ENCODE data around the gene TEX53.

The TEX53 gene

DNA sequence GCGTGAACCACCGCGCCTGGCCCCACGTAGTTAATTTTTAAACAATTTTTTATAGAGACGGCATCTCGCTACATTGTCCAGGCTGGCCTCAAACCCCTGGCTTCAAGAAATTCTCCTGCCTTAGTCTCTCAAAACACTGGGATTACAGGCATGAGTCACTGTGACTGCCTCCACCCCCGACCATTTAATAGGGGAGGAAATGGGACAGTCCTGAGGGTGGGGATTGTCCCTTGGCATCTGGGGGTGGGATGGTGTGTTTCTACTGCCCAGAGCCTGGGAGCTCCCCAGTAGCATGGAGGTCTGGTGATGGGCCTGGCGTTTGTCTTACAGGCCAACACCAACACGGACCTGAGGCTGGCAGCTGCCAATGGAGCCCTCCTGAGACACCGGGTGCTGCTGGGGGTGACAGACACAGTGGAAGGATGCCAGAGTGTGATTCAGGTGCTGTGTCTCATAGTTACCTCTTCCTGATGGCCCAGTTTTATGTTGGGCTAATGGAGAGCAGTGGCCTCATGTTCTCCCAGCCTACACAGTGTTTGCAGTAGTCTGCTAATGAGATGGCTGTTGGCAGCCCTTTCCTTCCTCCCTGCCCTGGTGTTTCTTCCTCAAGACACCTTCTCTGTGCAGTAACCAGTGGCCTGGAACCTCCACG lies 24.0 kb downstream of the TEX53 start:
- peaks cover 8% of the 10 kb centered on the region for H3K36me3 ChIP-seq (replicated peaks; ENCODE audit: insufficient read depth, low read length)
- peaks cover 22% of the 10 kb centered on the region for H3K79me2 ChIP-seq (ENCODE audit: low read length)
- H3K27ac ChIP-seq (ENCODE audit: low read length): no peak overlapping the region
- H3F3A ChIP-seq (ENCODE audit: insufficient read depth, low read length): no peaks in the 10 kb centered on the region
- H3K9ac ChIP-seq (ENCODE audit: low read length): no peak overlapping the region
- no peak overlapping the region for H3K4me3 ChIP-seq (ENCODE audit: low read length)
- no peak for TF ChIP-seq EZH2phosphoT487 (IDR thresholded peaks at IDR 0.05; ENCODE audit: low read length)
- TF ChIP-seq EZH2 (optimal IDR thresholded peaks at IDR 0.05; ENCODE audit: low read depth, low read length): no peak
- TF ChIP-seq, protein P1, sequence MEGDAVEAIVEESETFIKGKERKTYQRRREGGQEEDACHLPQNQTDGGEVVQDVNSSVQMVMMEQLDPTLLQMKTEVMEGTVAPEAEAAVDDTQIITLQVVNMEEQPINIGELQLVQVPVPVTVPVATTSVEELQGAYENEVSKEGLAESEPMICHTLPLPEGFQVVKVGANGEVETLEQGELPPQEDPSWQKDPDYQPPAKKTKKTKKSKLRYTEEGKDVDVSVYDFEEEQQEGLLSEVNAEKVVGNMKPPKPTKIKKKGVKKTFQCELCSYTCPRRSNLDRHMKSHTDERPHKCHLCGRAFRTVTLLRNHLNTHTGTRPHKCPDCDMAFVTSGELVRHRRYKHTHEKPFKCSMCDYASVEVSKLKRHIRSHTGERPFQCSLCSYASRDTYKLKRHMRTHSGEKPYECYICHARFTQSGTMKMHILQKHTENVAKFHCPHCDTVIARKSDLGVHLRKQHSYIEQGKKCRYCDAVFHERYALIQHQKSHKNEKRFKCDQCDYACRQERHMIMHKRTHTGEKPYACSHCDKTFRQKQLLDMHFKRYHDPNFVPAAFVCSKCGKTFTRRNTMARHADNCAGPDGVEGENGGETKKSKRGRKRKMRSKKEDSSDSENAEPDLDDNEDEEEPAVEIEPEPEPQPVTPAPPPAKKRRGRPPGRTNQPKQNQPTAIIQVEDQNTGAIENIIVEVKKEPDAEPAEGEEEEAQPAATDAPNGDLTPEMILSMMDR (IDR thresholded peaks at IDR 0.05; ENCODE audit: low read length): no peak
- H2AFZ ChIP-seq (ENCODE audit: low read length): no peak overlapping the region
- no peaks in the 10 kb centered on the region for H3K9me3 ChIP-seq (replicated peaks; ENCODE audit: insufficient read depth, low read length)
- H3K4me1 ChIP-seq (ENCODE audit: low read length): no peaks in the 10 kb centered on the region
- H3K27me3 ChIP-seq (replicated peaks; ENCODE audit: insufficient read depth, low read length): no peaks in the 10 kb centered on the region
- no peak for DNase-seq
- no peak overlapping the region for H3K4me2 ChIP-seq (ENCODE audit: low read depth, low read length)
- H4K20me1 ChIP-seq (ENCODE audit: insufficient read depth, low read length): no peaks in the 10 kb centered on the region
- H3K9me2 ChIP-seq (replicated peaks; ENCODE audit: insufficient read depth, low read length): no peaks in the 10 kb centered on the region

- Histone ChIP-seq H3F3A (ENCODE audit: insufficient read depth, low read length) (no peaks in the 10 kb centered on the region), H3K9me2 (replicated peaks; ENCODE audit: insufficient read depth, low read length) (no peaks in the 10 kb centered on the region)
Measured at GRCh38 chr9:114631166-114631565, 26.4 kb downstream of the TEX53 start.

DNA sequence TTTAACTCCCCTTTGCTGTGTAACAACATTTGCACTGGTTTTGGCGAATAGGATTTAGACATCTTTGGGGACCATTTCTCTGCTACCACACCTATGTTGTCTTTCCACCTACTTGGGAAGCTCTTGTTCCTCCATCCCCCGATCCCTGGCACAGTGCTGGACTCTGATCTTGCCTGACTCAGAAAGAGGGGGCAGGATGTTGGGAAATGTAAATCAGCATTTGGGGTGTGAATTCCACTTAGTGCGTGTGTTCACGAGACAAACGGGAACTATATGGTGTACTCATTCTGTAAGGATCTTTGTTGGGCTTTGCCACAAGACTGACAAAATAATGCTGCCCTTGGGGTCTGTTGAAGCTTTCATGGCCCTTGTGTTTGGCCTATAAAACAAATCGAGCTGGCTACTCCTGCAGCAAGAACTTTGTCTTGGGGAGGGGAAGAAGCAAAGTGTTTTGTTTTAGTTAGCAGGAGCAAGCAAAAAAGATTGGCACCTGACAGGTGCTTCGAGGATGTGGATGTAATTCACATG lies 28.0 kb downstream of the TEX53 start:
- no peak for DNase-seq
- Histone ChIP-seq H4K20me1 (ENCODE audit: insufficient read depth, low read length) (no peaks in the 10 kb centered on the region), H3K36me3 (replicated peaks; ENCODE audit: insufficient read depth, low read length) (peaks cover 14% of the 10 kb centered on the region), H3K9me3 (replicated peaks; ENCODE audit: insufficient read depth, low read length) (no peaks in the 10 kb centered on the region), H3K27ac (ENCODE audit: low read length) (no peak overlapping the region), H3K9ac (ENCODE audit: low read length) (no peak overlapping the region), H3K4me3 (ENCODE audit: low read length) (no peak overlapping the region), H3K4me2 (ENCODE audit: low read depth, low read length) (no peak overlapping the region), H3K27me3 (replicated peaks; ENCODE audit: insufficient read depth, low read length) (no peaks in the 10 kb centered on the region), H2AFZ (ENCODE audit: low read length) (no peak overlapping the region), H3K9me2 (replicated peaks; ENCODE audit: insufficient read depth, low read length) (no peaks in the 10 kb centered on the region), H3F3A (ENCODE audit: insufficient read depth, low read length) (no peaks in the 10 kb centered on the region), H3K79me2 (ENCODE audit: low read length) (peaks cover 49% of the 10 kb centered on the region), H3K4me1 (ENCODE audit: low read length) (no peaks in the 10 kb centered on the region)
- TF ChIP-seq, protein P1 (IDR thresholded peaks at IDR 0.05; ENCODE audit: low read length): no peak
- TF ChIP-seq EZH2phosphoT487 (IDR thresholded peaks at IDR 0.05; ENCODE audit: low read length) (no peak), EZH2 (optimal IDR thresholded peaks at IDR 0.05; ENCODE audit: low read depth, low read length) (no peak)

More at GRCh38 chr9:114631166-114631565, 26.4 kb downstream of the TEX53 start:
- TF ChIP-seq, protein P1 (IDR thresholded peaks at IDR 0.05; ENCODE audit: low read length): no peak
- TF ChIP-seq EZH2phosphoT487 (IDR thresholded peaks at IDR 0.05; ENCODE audit: low read length): no peak
- TF ChIP-seq EZH2 (optimal IDR thresholded peaks at IDR 0.05; ENCODE audit: low read depth, low read length): no peak
- Histone ChIP-seq H3K4me3 (ENCODE audit: low read length) (no peak overlapping the region), H3K4me1 (ENCODE audit: low read length) (no peaks in the 10 kb centered on the region), H3K9me3 (replicated peaks; ENCODE audit: insufficient read depth, low read length) (no peaks in the 10 kb centered on the region), H3K9ac (ENCODE audit: low read length) (no peak overlapping the region), H4K20me1 (ENCODE audit: insufficient read depth, low read length) (no peaks in the 10 kb centered on the region), H3K27me3 (replicated peaks; ENCODE audit: insufficient read depth, low read length) (no peaks in the 10 kb centered on the region), H3K79me2 (ENCODE audit: low read length) (peaks cover 40% of the 10 kb centered on the region), H3K27ac (ENCODE audit: low read length) (no peak overlapping the region), H2AFZ (ENCODE audit: low read length) (no peak overlapping the region), H3K36me3 (replicated peaks; ENCODE audit: insufficient read depth, low read length) (peaks cover 14% of the 10 kb centered on the region), H3K4me2 (ENCODE audit: low read depth, low read length) (no peak overlapping the region)
- DNase-seq: no peak
